H9 (cell line): Measurements from ENCODE around the gene RUNX2. TPM values are rescaled to one million over a fixed set of nuclear protein-coding genes. Genes with fewer than 3 reads are reported as not detected.

Experiments used
- DNase-seq: peaks from one replicate; pipeline ENCODE4 v3.0.0-alpha.2; 2017
- H2AFZ ChIP-seq: one replicate; pipeline ENCODE4 v1.6.1; 2013; ENCODE audit warnings: mild to moderate bottlenecking, low read length, control low read depth, moderate library complexity
- H2AK5ac ChIP-seq: 2 replicates; pipeline ENCODE4 v1.6.1; 2013; ENCODE audit warnings: low read length, control low read depth, mixed read lengths; ENCODE audit not compliant: insufficient read length
- H2BK120ac ChIP-seq: one replicate; pipeline ENCODE4 v1.6.1; 2013; ENCODE audit warnings: low read depth, mild to moderate bottlenecking, low read length, control low read depth, inconsistent platforms; ENCODE audit not compliant: poor library complexity, severe bottlenecking
- H2BK12ac ChIP-seq: 2 replicates; pipeline ENCODE4 v1.6.1; 2013; ENCODE audit warnings: low read length, control low read depth, mixed read lengths, low read depth; ENCODE audit not compliant: insufficient read length
- H2BK15ac ChIP-seq: 2 replicates; pipeline ENCODE4 v1.6.1; 2013; ENCODE audit warnings: low read depth, low read length, control low read depth
- H2BK20ac ChIP-seq: one replicate; pipeline ENCODE4 v1.6.1; 2013; ENCODE audit warnings: low read depth, mild to moderate bottlenecking, low read length, control low read depth, inconsistent platforms; ENCODE audit not compliant: poor library complexity, severe bottlenecking
- H2BK5ac ChIP-seq: 2 replicates; pipeline ENCODE4 v1.6.1; 2013; ENCODE audit warnings: low read length, control low read depth, mixed read lengths; ENCODE audit not compliant: insufficient read length
- H3K14ac ChIP-seq: 2 replicates; pipeline ENCODE4 v1.6.1; 2013; ENCODE audit warnings: low read length, control low read depth; ENCODE audit not compliant: insufficient read depth
- H3K18ac ChIP-seq: 2 replicates; pipeline ENCODE4 v1.6.1; 2013; ENCODE audit warnings: low read depth, mild to moderate bottlenecking, mixed read lengths, low read length, control low read depth; ENCODE audit not compliant: insufficient read length
- H3K23ac ChIP-seq: 2 replicates; pipeline ENCODE4 v1.6.1; 2013; ENCODE audit warnings: low read length, control low read depth, mixed read lengths, low read depth; ENCODE audit not compliant: insufficient read length
- H3K23me2 ChIP-seq: 2 replicates; pipeline ENCODE4 v1.6.1; 2013; ENCODE audit warnings: low read depth, mild to moderate bottlenecking, mixed read lengths, low read length, control low read depth; ENCODE audit not compliant: insufficient read length, poor library complexity, severe bottlenecking
- H3K27ac ChIP-seq: 2 replicates; pipeline ENCODE4 v1.5.1; 2013; ENCODE audit warnings: low read length, control low read depth, mixed read lengths, low read depth; ENCODE audit not compliant: insufficient read length
- H3K27me3 ChIP-seq: 2 replicates; pipeline ENCODE4 v1.6.1; 2013; ENCODE audit warnings: low read length, control low read depth, inconsistent platforms; ENCODE audit not compliant: insufficient read depth
- H3K4ac ChIP-seq: 2 replicates; pipeline ENCODE4 v1.6.1; 2013; ENCODE audit warnings: low read depth, mild to moderate bottlenecking, control low read depth, inconsistent platforms, low read length, moderate library complexity
- H3K4me1 ChIP-seq: 2 replicates; pipeline ENCODE4 v1.6.1; 2013; ENCODE audit warnings: low read length, control low read depth, inconsistent platforms; ENCODE audit not compliant: insufficient read depth
- H3K4me2 ChIP-seq: 2 replicates; pipeline ENCODE4 v1.6.1; 2013; ENCODE audit warnings: low read length, control low read depth, mixed read lengths; ENCODE audit not compliant: insufficient read length, insufficient read depth
- H3K56ac ChIP-seq: 2 replicates; pipeline ENCODE4 v1.6.1; 2013; ENCODE audit warnings: low read depth, mild to moderate bottlenecking, mixed read lengths, low read length, control low read depth; ENCODE audit not compliant: insufficient read length
- H3K79me1 ChIP-seq: 2 replicates; pipeline ENCODE4 v1.6.1; 2013; ENCODE audit warnings: low read depth, mild to moderate bottlenecking, moderate library complexity, low read length, control low read depth, inconsistent platforms; ENCODE audit not compliant: insufficient read depth, poor library complexity, severe bottlenecking
- H3K79me2 ChIP-seq: 2 replicates; pipeline ENCODE4 v1.6.1; 2013; ENCODE audit warnings: low read length, control low read depth, inconsistent platforms; ENCODE audit not compliant: insufficient read depth
- H3K9ac ChIP-seq: 2 replicates; pipeline ENCODE4 v1.6.1; 2013; ENCODE audit warnings: low read length, control low read depth, mixed read lengths; ENCODE audit not compliant: insufficient read length; ENCODE audit errors: extremely low read depth
- H3K9me3 ChIP-seq: one replicate; pipeline ENCODE4 v1.6.1; 2013; ENCODE audit warnings: low read depth, low read length, inconsistent platforms; ENCODE audit not compliant: control insufficient read depth
- H3T11ph ChIP-seq: one replicate; pipeline ENCODE4 v1.6.1; 2013; ENCODE audit warnings: mild to moderate bottlenecking, low read length, control low read depth, inconsistent platforms
- H4K20me1 ChIP-seq: one replicate; pipeline ENCODE4 v1.6.1; 2013; ENCODE audit not compliant: control insufficient read depth, insufficient read length, insufficient read depth
- H4K5ac ChIP-seq: 2 replicates; pipeline ENCODE4 v1.6.1; 2013; ENCODE audit warnings: low read depth, mild to moderate bottlenecking, mixed read lengths, low read length, control low read depth; ENCODE audit not compliant: insufficient read length
- H4K8ac ChIP-seq: replicated peaks from 2 replicates; pipeline ENCODE4 v1.6.1; 2013; ENCODE audit warnings: low read length, control low read depth, mixed read lengths, low read depth; ENCODE audit not compliant: insufficient read length
- H4K91ac ChIP-seq: 2 replicates; pipeline ENCODE4 v1.6.1; 2013; ENCODE audit warnings: low read depth, mild to moderate bottlenecking, moderate library complexity, mixed read lengths, low read length, control low read depth; ENCODE audit not compliant: insufficient read length
- H3K27ac Mint-ChIP-seq, 3 experiments: 2 replicates in 2 of 3; 3 replicates in 1 of 3; pipeline ENCODE4 v1.8.0; 2020 to 2021; ENCODE audit warnings: mixed read lengths in 3 of 3, mild to moderate bottlenecking in 1 of 3, moderate library complexity in 1 of 3
- H3K27me3 Mint-ChIP-seq: 2 replicates; pipeline ENCODE4 v1.8.0; 2021; ENCODE audit warnings: low read depth, mild to moderate bottlenecking, moderate library complexity, mixed read lengths
- H3K36me3 Mint-ChIP-seq, 3 experiments: 2 replicates in 2 of 3; 3 replicates in 1 of 3; pipeline ENCODE4 v1.8.0; 2020 to 2021; ENCODE audit warnings: low read depth in 3 of 3, mixed read lengths in 3 of 3; ENCODE audit not compliant: insufficient read depth in 1 of 3
- H3K4me1 Mint-ChIP-seq, 2 experiments: 2 replicates each; pipeline ENCODE4 v1.8.0; 2020; ENCODE audit warnings: mixed read lengths in 2 of 2
- H3K4me3 Mint-ChIP-seq, 2 experiments: 2 replicates in 1 of 2; 3 replicates in 1 of 2; pipeline ENCODE4 v1.8.0; 2020 to 2021; ENCODE audit warnings: mild to moderate bottlenecking in 2 of 2, mixed read lengths in 2 of 2, moderate library complexity in 1 of 2
- H3K9me3 Mint-ChIP-seq, 2 experiments: 2 replicates in 1 of 2; 3 replicates in 1 of 2; pipeline ENCODE4 v1.8.0; 2020; ENCODE audit warnings: mild to moderate bottlenecking in 2 of 2, mixed read lengths in 2 of 2, moderate library complexity in 1 of 2
- CTCF ChIP-seq: fragments of 200-600 bp; sonication (generic); conservative IDR thresholded peaks from 3 replicates; pipeline ENCODE4 v1.8.0; 2021; ENCODE audit warnings: antibody characterized with exemption, mild to moderate bottlenecking
- WGBS: extraction: QIAGEN DNeasy Blood & Tissue Kit; methylation state at CpG from one replicate; pipeline ENCODE4 v1.1.7; 2013; ENCODE audit warnings: missing lambda C conversion rate, low lambda C conversion rate, mixed read lengths; ENCODE audit not compliant: insufficient read length; ENCODE audit errors: extremely low coverage; 5-methylcytosine and 5-hydroxymethylcytosine counted together
- total RNA-seq: library from RNA; stranded (reverse); gene quantifications from 2 replicates; pipeline ENCODE4 v1.2.1, GENCODE V29; 2021

Gene RUNX2
- total RNA-seq, 1 experiment from 2014 or later, result 0.15 TPM

- no peaks in the 10 kb centered on the region for H3K4me1 ChIP-seq
- no peak for DNase-seq
Observed at GRCh38 chr6:45478240-45478639, 150.1 kb downstream of the RUNX2 start.

More at GRCh38 chr6:45478240-45478639, 150.1 kb downstream of the RUNX2 start:
- H3K27me3 ChIP-seq, result no peaks in the 10 kb centered on the region
- WGBS, result no CpG with 5 or more reads among the region's 2 CpGs
- no peak overlapping the region for H4K8ac ChIP-seq
- H2BK12ac ChIP-seq, result no peak overlapping the region
- H2BK120ac ChIP-seq, result no peak overlapping the region
- H3K79me1 ChIP-seq, result no peaks in the 10 kb centered on the region
- no peak overlapping the region for H4K5ac ChIP-seq
- no peak overlapping the region for H2BK20ac ChIP-seq
- peaks cover 0 to under 1% of the 10 kb centered on the region in 2 experiments; a peak in 2 of 4 replicates for H3K4me1 Mint-ChIP-seq
- H2BK15ac ChIP-seq, result no peak overlapping the region
- H3T11ph ChIP-seq, result no peak overlapping the region
- no peak for TF ChIP-seq CTCF
- no peak overlapping the region for H3K9ac ChIP-seq
- H3K23ac ChIP-seq, result no peak overlapping the region
- H2BK5ac ChIP-seq, result no peak overlapping the region
- no peak overlapping the region for H3K4ac ChIP-seq
- H3K4me2 ChIP-seq, result no peak overlapping the region
- H3K27me3 Mint-ChIP-seq, result no peaks in the 10 kb centered on the region
- H2AK5ac ChIP-seq, result no peak overlapping the region
- H3K18ac ChIP-seq, result no peak overlapping the region
- H3K9me3 Mint-ChIP-seq, result no peaks in the 10 kb centered on the region
- no peak overlapping the region for H2AFZ ChIP-seq
- no peaks in the 10 kb centered on the region for H3K36me3 Mint-ChIP-seq
- no peak overlapping the region for H3K27ac Mint-ChIP-seq
- no peak overlapping the region for H3K14ac ChIP-seq
- H4K20me1 ChIP-seq, result no peaks in the 10 kb centered on the region
- no peak overlapping the region for H3K56ac ChIP-seq
- H3K4me3 Mint-ChIP-seq, result no peak overlapping the region
- H3K9me3 ChIP-seq, result no peaks in the 10 kb centered on the region
- H3K27ac ChIP-seq, result no peak overlapping the region
- H3K79me2 ChIP-seq, result no peaks in the 10 kb centered on the region
- no peak overlapping the region for H4K91ac ChIP-seq
- H3K23me2 ChIP-seq, result no peaks in the 10 kb centered on the region
